ENCODE data around the gene ANGPTL5.

GRCh38 chr11:101912823-101913284 is 3.5 kb downstream of the ANGPTL5 start:
- TF ChIP-seq EP300 (IDR thresholded peaks at IDR 0.05): no peak
- no peak for TF ChIP-seq CTCF (IDR thresholded peaks at IDR 0.05)
- no peak for TF ChIP-seq POLR2A (IDR thresholded peaks at IDR 0.05)

Measured in tibial nerve (tissue), 4 donors.